Trophoblast cell (in vitro differentiated cells and primary cell): ENCODE data around the gene MAGI2.

ENCODE experiments used
- DNase-seq, 2 donors: peaks; one replicate each; pipeline ENCODE4 v3.0.0-alpha.2; 2016
- H2AFZ ChIP-seq: 2 replicates; pipeline ENCODE4 v1.6.1; 2013; ENCODE audit warnings: low read length, moderate library complexity, mild to moderate bottlenecking; ENCODE audit not compliant: insufficient read depth, poor library complexity
- H2AK5ac ChIP-seq: 2 replicates; pipeline ENCODE4 v1.6.1; 2013; ENCODE audit warnings: mild to moderate bottlenecking, low read length
- H2BK120ac ChIP-seq: 2 replicates; pipeline ENCODE4 v1.6.1; 2013; ENCODE audit warnings: low read length, mild to moderate bottlenecking, moderate library complexity; ENCODE audit not compliant: insufficient read depth, poor library complexity
- H2BK12ac ChIP-seq: 2 replicates; pipeline ENCODE4 v1.6.1; 2013; ENCODE audit warnings: mild to moderate bottlenecking, low read length, moderate library complexity
- H2BK5ac ChIP-seq: 2 replicates; pipeline ENCODE4 v1.6.1; 2013; ENCODE audit warnings: low read length, low read depth, moderate library complexity, mild to moderate bottlenecking; ENCODE audit not compliant: poor library complexity
- H3K14ac ChIP-seq: 2 replicates; pipeline ENCODE4 v1.6.1; 2013; ENCODE audit warnings: mild to moderate bottlenecking, low read length
- H3K18ac ChIP-seq: 2 replicates; pipeline ENCODE4 v1.6.1; 2013; ENCODE audit warnings: mild to moderate bottlenecking, low read length
- H3K23ac ChIP-seq: 2 replicates; pipeline ENCODE4 v1.6.1; 2013; ENCODE audit warnings: low read length
- H3K27ac ChIP-seq: 2 replicates; pipeline ENCODE4 v1.5.1; 2013; ENCODE audit warnings: low read depth, mild to moderate bottlenecking, inconsistent platforms, low read length, moderate library complexity
- H3K27me3 ChIP-seq: 2 replicates; pipeline ENCODE4 v1.6.1; 2013; ENCODE audit warnings: inconsistent platforms, mild to moderate bottlenecking, low read length, moderate library complexity; ENCODE audit not compliant: insufficient read depth
- H3K36me3 ChIP-seq, 2 experiments: 1 replicate in 1 of 2; 2 replicates in 1 of 2; pipeline ENCODE4 v1.6.1; 2013; ENCODE audit warnings: low read length in 2 of 2, mild to moderate bottlenecking in 2 of 2, moderate library complexity in 1 of 2; ENCODE audit not compliant: insufficient read depth in 2 of 2, control insufficient read depth in 1 of 2
- H3K4ac ChIP-seq: 2 replicates; pipeline ENCODE4 v1.6.1; 2013; ENCODE audit warnings: low read depth, mild to moderate bottlenecking, low read length, moderate library complexity
- H3K4me1 ChIP-seq, 2 experiments: 1 replicate in 1 of 2; 2 replicates in 1 of 2; pipeline ENCODE4 v1.6.1; 2013; ENCODE audit warnings: low read length in 2 of 2, mild to moderate bottlenecking in 2 of 2, moderate library complexity in 1 of 2; ENCODE audit not compliant: insufficient read depth in 2 of 2, control insufficient read depth in 1 of 2
- H3K4me2 ChIP-seq: 2 replicates; pipeline ENCODE4 v1.6.1; 2013; ENCODE audit warnings: inconsistent platforms, mild to moderate bottlenecking, low read length, moderate library complexity
- H3K4me3 ChIP-seq: 2 replicates; pipeline ENCODE4 v1.5.1; 2013; ENCODE audit warnings: mild to moderate bottlenecking, low read depth, low read length, inconsistent platforms
- H3K79me1 ChIP-seq: one replicate; pipeline ENCODE4 v1.6.1; 2013; ENCODE audit warnings: low read length
- H3K79me2 ChIP-seq: 2 replicates; pipeline ENCODE4 v1.6.1; 2013; ENCODE audit warnings: low read length, mild to moderate bottlenecking; ENCODE audit not compliant: control insufficient read depth, insufficient read depth, poor library complexity
- H3K9ac ChIP-seq: 2 replicates; pipeline ENCODE4 v1.6.1; 2013; ENCODE audit warnings: mild to moderate bottlenecking, low read length
- H3K9me3 ChIP-seq: 2 replicates; pipeline ENCODE4 v1.6.1; 2013; ENCODE audit warnings: low read depth, mild to moderate bottlenecking, control low read depth, inconsistent platforms, low read length; ENCODE audit not compliant: insufficient read depth
- H4K12ac ChIP-seq: 2 replicates; pipeline ENCODE4 v1.6.1; 2013; ENCODE audit warnings: low read depth, mild to moderate bottlenecking, low read length, moderate library complexity
- H4K8ac ChIP-seq: 2 replicates; pipeline ENCODE4 v1.6.1; 2013; ENCODE audit warnings: low read depth, mild to moderate bottlenecking, low read length, moderate library complexity
- H4K91ac ChIP-seq: one replicate; pipeline ENCODE4 v1.6.1; 2013; ENCODE audit warnings: low read depth, mild to moderate bottlenecking, low read length, moderate library complexity
- WGBS: extraction: QIAGEN DNeasy Blood & Tissue Kit; methylation state at CpG from one replicate; pipeline ENCODE4 v1.1.7; 2013; ENCODE audit warnings: missing lambda C conversion rate; ENCODE audit not compliant: insufficient read length, insufficient coverage; ENCODE audit errors: extremely low coverage; 5-methylcytosine and 5-hydroxymethylcytosine counted together

The MAGI2 gene

GRCh38 chr7:78139335-78139734, 1314.1 kb downstream of the MAGI2 start:
- Histone ChIP-seq H3K9ac (no peak overlapping the region), H2BK120ac (no peak overlapping the region), H4K8ac (no peak overlapping the region), H3K79me2 (no peaks in the 10 kb centered on the region), H3K23ac (no peak overlapping the region), H3K36me3 (no peaks in the 10 kb centered on the region), H3K4me1 (no peaks in the 10 kb centered on the region), H3K79me1 (no peaks in the 10 kb centered on the region), H4K91ac (no peak overlapping the region), H3K27me3 (no peaks in the 10 kb centered on the region), H3K18ac (no peak overlapping the region), H2BK12ac (no peak overlapping the region), H2BK5ac (no peak overlapping the region), H3K4ac (no peak overlapping the region), H3K27ac (no peak overlapping the region), H2AFZ (no peak overlapping the region), H3K9me3 (no peaks in the 10 kb centered on the region), H3K14ac (no peak overlapping the region), H4K12ac (no peak overlapping the region), H2AK5ac (no peak overlapping the region), H3K4me2 (no peak overlapping the region), H3K4me3 (no peak overlapping the region)
- WGBS: no CpG with 5 or more reads among the region's 3 CpGs
- no peak for DNase-seq

- Histone ChIP-seq H3K27ac (no peak overlapping the region), H3K4me3 (no peak overlapping the region), H2AFZ (no peak overlapping the region), H4K91ac (no peak overlapping the region), H3K27me3 (no peaks in the 10 kb centered on the region), H3K79me2 (no peaks in the 10 kb centered on the region), H3K79me1 (no peaks in the 10 kb centered on the region), H3K18ac (no peak overlapping the region), H3K4ac (no peak overlapping the region), H2BK12ac (no peak overlapping the region), H3K23ac (no peak overlapping the region), H3K36me3 (no peaks in the 10 kb centered on the region), H3K9ac (no peak overlapping the region), H3K14ac (no peak overlapping the region), H2AK5ac (no peak overlapping the region), H3K9me3 (no peaks in the 10 kb centered on the region), H3K4me1 (no peaks in the 10 kb centered on the region), H3K4me2 (no peak overlapping the region), H2BK120ac (no peak overlapping the region), H4K8ac (no peak overlapping the region), H4K12ac (no peak overlapping the region), H2BK5ac (no peak overlapping the region)
- DNase-seq: no peak
- no CpG with 5 or more reads among the region's 11 CpGs for WGBS
Observed at GRCh38 chr7:78134774-78135173, 1318.7 kb downstream of the MAGI2 start.

- WGBS: no CpG with 5 or more reads among the region's 2 CpGs
- H3K79me1 ChIP-seq: no peaks in the 10 kb centered on the region
- no peak overlapping the region for H2BK5ac ChIP-seq
- no peaks in the 10 kb centered on the region for H3K36me3 ChIP-seq
- H2BK120ac ChIP-seq: no peak overlapping the region
- H2AFZ ChIP-seq: no peak overlapping the region
- no peak overlapping the region for H2AK5ac ChIP-seq
- no peak overlapping the region for H4K91ac ChIP-seq
- H3K4me1 ChIP-seq: no peaks in the 10 kb centered on the region
- no peak overlapping the region for H2BK12ac ChIP-seq
- no peak overlapping the region for H3K14ac ChIP-seq
- H3K9ac ChIP-seq: no peak overlapping the region
- H4K12ac ChIP-seq: no peak overlapping the region
- H3K79me2 ChIP-seq: no peaks in the 10 kb centered on the region
- peak; percentile 13 to 62 for DNase-seq
- no peak overlapping the region for H4K8ac ChIP-seq
- H3K27ac ChIP-seq: no peak overlapping the region
- no peak overlapping the region for H3K18ac ChIP-seq
- no peak overlapping the region for H3K4me3 ChIP-seq
- H3K23ac ChIP-seq: no peak overlapping the region
- no peak overlapping the region for H3K4me2 ChIP-seq
- no peak overlapping the region for H3K4ac ChIP-seq
- no peaks in the 10 kb centered on the region for H3K27me3 ChIP-seq
- H3K9me3 ChIP-seq: no peaks in the 10 kb centered on the region
Observed at GRCh38 chr7:78134256-78134655, 1319.2 kb downstream of the MAGI2 start.

- WGBS: no CpG with 5 or more reads among the region's 5 CpGs
- Histone ChIP-seq H3K9me3 (no peaks in the 10 kb centered on the region), H3K79me2 (no peaks in the 10 kb centered on the region), H3K79me1 (no peaks in the 10 kb centered on the region), H3K14ac (no peak overlapping the region), H3K4ac (no peak overlapping the region), H3K4me3 (no peak overlapping the region), H2BK120ac (no peak overlapping the region), H4K12ac (no peak overlapping the region), H4K91ac (no peak overlapping the region), H3K23ac (no peak overlapping the region), H3K18ac (no peak overlapping the region), H3K27me3 (no peaks in the 10 kb centered on the region), H2AFZ (no peak overlapping the region), H2BK5ac (no peak overlapping the region), H2BK12ac (no peak overlapping the region), H2AK5ac (no peak overlapping the region), H3K36me3 (no peaks in the 10 kb centered on the region), H3K9ac (no peak overlapping the region), H3K4me2 (no peak overlapping the region), H3K4me1 (no peaks in the 10 kb centered on the region), H4K8ac (no peak overlapping the region), H3K27ac (no peak overlapping the region)
- no peak for DNase-seq
Observed at GRCh38 chr7:78130446-78131215, 1322.8 kb downstream of the MAGI2 start.
